ENCODE measurements around the gene MAST3.
A peak's percentile ranks its signal among the peaks of the same experiment; 100 is the strongest.

The MAST3 gene

GRCh38 chr19:18194554-18195238, 97.1 kb downstream of the MAST3 start:
- peaks cover 6% of the 10 kb centered on the region for H3K79me2 ChIP-seq (ENCODE audit: control insufficient read depth, insufficient read depth, low read length, poor library complexity)
- no peaks in the 10 kb centered on the region for H3K27me3 ChIP-seq (ENCODE audit: insufficient read depth, low read length)
- H2BK12ac ChIP-seq (ENCODE audit: low read length) = no peak overlapping the region
- H3K14ac ChIP-seq (ENCODE audit: low read length) = no peak overlapping the region
- H3K36me3 ChIP-seq (ENCODE audit: control insufficient read depth in 1 of 2, insufficient read depth in 2 of 2, low read length in 2 of 2) = peaks cover 11 to 12% of the 10 kb centered on the region in 2 experiments
- H2BK5ac ChIP-seq (ENCODE audit: low read depth, low read length, poor library complexity) = no peak overlapping the region
- no peak overlapping the region for H3K9ac ChIP-seq (ENCODE audit: low read length)
- no peak overlapping the region for H3K23ac ChIP-seq (ENCODE audit: low read length)
- no peak overlapping the region for H3K4me2 ChIP-seq (ENCODE audit: low read length)
- H4K91ac ChIP-seq (ENCODE audit: low read depth, low read length) = no peak overlapping the region
- H3K79me1 ChIP-seq (ENCODE audit: low read length) = peaks cover 6% of the 10 kb centered on the region
- H2AK5ac ChIP-seq (ENCODE audit: low read length) = no peak overlapping the region
- no peak overlapping the region for H2AFZ ChIP-seq (ENCODE audit: insufficient read depth, low read length, poor library complexity)
- no peak overlapping the region for H4K12ac ChIP-seq (ENCODE audit: low read depth, low read length)
- H3K9me3 ChIP-seq (ENCODE audit: insufficient read depth, low read depth, low read length) = no peaks in the 10 kb centered on the region
- H3K18ac ChIP-seq (ENCODE audit: low read length) = no peak overlapping the region
- DNase-seq = peak in 1 of 2 donors; percentile 23
- H3K4me1 ChIP-seq (ENCODE audit: control insufficient read depth in 1 of 2, insufficient read depth in 2 of 2, low read length in 2 of 2) = peaks cover 15 to 17% of the 10 kb centered on the region in 2 experiments
- no CpG with 5 or more reads among the region's 27 CpGs for WGBS (ENCODE audit: extremely low coverage, insufficient coverage, insufficient read length)
- no peak overlapping the region for H2BK120ac ChIP-seq (ENCODE audit: insufficient read depth, low read length, poor library complexity)
- no peak overlapping the region for H3K4me3 ChIP-seq (ENCODE audit: low read depth, low read length)
- H4K8ac ChIP-seq (ENCODE audit: low read depth, low read length) = no peak overlapping the region
- H3K4ac ChIP-seq (ENCODE audit: low read depth, low read length) = no peak overlapping the region
- H3K27ac ChIP-seq (ENCODE audit: low read depth, low read length) = no peak overlapping the region

- Histone ChIP-seq H4K8ac (ENCODE audit: low read depth, low read length) (no peak overlapping the region), H3K14ac (ENCODE audit: low read length) (no peak overlapping the region), H3K4me2 (ENCODE audit: low read length) (no peak overlapping the region), H3K36me3 (ENCODE audit: control insufficient read depth in 1 of 2, insufficient read depth in 2 of 2, low read length in 2 of 2) (peaks cover 11 to 12% of the 10 kb centered on the region in 2 experiments), H3K4ac (ENCODE audit: low read depth, low read length) (no peak overlapping the region), H3K79me1 (ENCODE audit: low read length) (peaks cover 6% of the 10 kb centered on the region), H3K18ac (ENCODE audit: low read length) (no peak overlapping the region), H2BK12ac (ENCODE audit: low read length) (no peak overlapping the region), H2BK120ac (ENCODE audit: insufficient read depth, low read length, poor library complexity) (no peak overlapping the region), H2BK5ac (ENCODE audit: low read depth, low read length, poor library complexity) (no peak overlapping the region), H3K9me3 (ENCODE audit: insufficient read depth, low read depth, low read length) (no peaks in the 10 kb centered on the region), H3K79me2 (ENCODE audit: control insufficient read depth, insufficient read depth, low read length, poor library complexity) (peaks cover 6% of the 10 kb centered on the region), H4K12ac (ENCODE audit: low read depth, low read length) (no peak overlapping the region), H4K91ac (ENCODE audit: low read depth, low read length) (no peak overlapping the region), H3K27me3 (ENCODE audit: insufficient read depth, low read length) (no peaks in the 10 kb centered on the region), H3K27ac (ENCODE audit: low read depth, low read length) (no peak overlapping the region), H3K4me1 (ENCODE audit: control insufficient read depth in 1 of 2, insufficient read depth in 2 of 2, low read length in 2 of 2) (peaks cover 15 to 17% of the 10 kb centered on the region in 2 experiments), H2AK5ac (ENCODE audit: low read length) (no peak overlapping the region), H3K23ac (ENCODE audit: low read length) (no peak overlapping the region), H2AFZ (ENCODE audit: insufficient read depth, low read length, poor library complexity) (no peak overlapping the region), H3K4me3 (ENCODE audit: low read depth, low read length) (no peak overlapping the region), H3K9ac (ENCODE audit: low read length) (no peak overlapping the region)
- no CpG with 5 or more reads among the region's 7 CpGs for WGBS (ENCODE audit: extremely low coverage, insufficient coverage, insufficient read length)
- DNase-seq = no peak
Measured at GRCh38 chr19:18196511-18196845, 98.9 kb downstream of the MAST3 start.

- H3K4me2 ChIP-seq (ENCODE audit: low read length) = no peak overlapping the region
- H3K14ac ChIP-seq (ENCODE audit: low read length) = no peak overlapping the region
- H4K12ac ChIP-seq (ENCODE audit: low read depth, low read length) = no peak overlapping the region
- peaks cover 6% of the 10 kb centered on the region for H3K79me2 ChIP-seq (ENCODE audit: control insufficient read depth, insufficient read depth, low read length, poor library complexity)
- no peak overlapping the region for H2BK120ac ChIP-seq (ENCODE audit: insufficient read depth, low read length, poor library complexity)
- no peak overlapping the region for H4K8ac ChIP-seq (ENCODE audit: low read depth, low read length)
- no peak overlapping the region for H3K4me3 ChIP-seq (ENCODE audit: low read depth, low read length)
- no peak overlapping the region for H2BK12ac ChIP-seq (ENCODE audit: low read length)
- no peak overlapping the region for H2BK5ac ChIP-seq (ENCODE audit: low read depth, low read length, poor library complexity)
- peaks cover 11 to 12% of the 10 kb centered on the region in 2 experiments for H3K36me3 ChIP-seq (ENCODE audit: control insufficient read depth in 1 of 2, insufficient read depth in 2 of 2, low read length in 2 of 2)
- H3K27me3 ChIP-seq (ENCODE audit: insufficient read depth, low read length) = no peaks in the 10 kb centered on the region
- H3K18ac ChIP-seq (ENCODE audit: low read length) = no peak overlapping the region
- peaks cover under 1% of the 10 kb centered on the region for H3K9me3 ChIP-seq (ENCODE audit: insufficient read depth, low read depth, low read length)
- no peak overlapping the region for H3K23ac ChIP-seq (ENCODE audit: low read length)
- WGBS (ENCODE audit: extremely low coverage, insufficient coverage, insufficient read length) = no CpG with 5 or more reads among the region's 18 CpGs
- H2AK5ac ChIP-seq (ENCODE audit: low read length) = no peak overlapping the region
- H4K91ac ChIP-seq (ENCODE audit: low read depth, low read length) = no peak overlapping the region
- no peak for DNase-seq
- H3K9ac ChIP-seq (ENCODE audit: low read length) = no peak overlapping the region
- no peak overlapping the region for H3K4ac ChIP-seq (ENCODE audit: low read depth, low read length)
- no peak overlapping the region for H3K27ac ChIP-seq (ENCODE audit: low read depth, low read length)
- H2AFZ ChIP-seq (ENCODE audit: insufficient read depth, low read length, poor library complexity) = no peak overlapping the region
- H3K79me1 ChIP-seq (ENCODE audit: low read length) = peaks cover 5% of the 10 kb centered on the region
- peaks cover 12 to 13% of the 10 kb centered on the region in 2 experiments for H3K4me1 ChIP-seq (ENCODE audit: control insufficient read depth in 1 of 2, insufficient read depth in 2 of 2, low read length in 2 of 2)
Measured at GRCh38 chr19:18197306-18197705, 99.7 kb downstream of the MAST3 start.

- H3K79me2 ChIP-seq (ENCODE audit: control insufficient read depth, insufficient read depth, low read length, poor library complexity) = peaks cover 6% of the 10 kb centered on the region
- no peak overlapping the region for H3K4me3 ChIP-seq (ENCODE audit: low read depth, low read length)
- H2AK5ac ChIP-seq (ENCODE audit: low read length) = no peak overlapping the region
- H4K8ac ChIP-seq (ENCODE audit: low read depth, low read length) = no peak overlapping the region
- no peak overlapping the region for H3K23ac ChIP-seq (ENCODE audit: low read length)
- no peak for DNase-seq
- no peak overlapping the region for H2BK5ac ChIP-seq (ENCODE audit: low read depth, low read length, poor library complexity)
- H4K12ac ChIP-seq (ENCODE audit: low read depth, low read length) = no peak overlapping the region
- no peak overlapping the region for H2BK12ac ChIP-seq (ENCODE audit: low read length)
- peaks cover 11 to 12% of the 10 kb centered on the region in 2 experiments for H3K36me3 ChIP-seq (ENCODE audit: control insufficient read depth in 1 of 2, insufficient read depth in 2 of 2, low read length in 2 of 2)
- H3K4me1 ChIP-seq (ENCODE audit: control insufficient read depth in 1 of 2, insufficient read depth in 2 of 2, low read length in 2 of 2) = peaks cover 12 to 13% of the 10 kb centered on the region in 2 experiments
- no peaks in the 10 kb centered on the region for H3K27me3 ChIP-seq (ENCODE audit: insufficient read depth, low read length)
- H3K4me2 ChIP-seq (ENCODE audit: low read length) = no peak overlapping the region
- H3K4ac ChIP-seq (ENCODE audit: low read depth, low read length) = no peak overlapping the region
- no peak overlapping the region for H3K9ac ChIP-seq (ENCODE audit: low read length)
- peaks cover 4% of the 10 kb centered on the region for H3K79me1 ChIP-seq (ENCODE audit: low read length)
- no peak overlapping the region for H2BK120ac ChIP-seq (ENCODE audit: insufficient read depth, low read length, poor library complexity)
- no peak overlapping the region for H4K91ac ChIP-seq (ENCODE audit: low read depth, low read length)
- H3K9me3 ChIP-seq (ENCODE audit: insufficient read depth, low read depth, low read length) = peaks cover 3% of the 10 kb centered on the region
- no peak overlapping the region for H2AFZ ChIP-seq (ENCODE audit: insufficient read depth, low read length, poor library complexity)
- no peak overlapping the region for H3K14ac ChIP-seq (ENCODE audit: low read length)
- WGBS (ENCODE audit: extremely low coverage, insufficient coverage, insufficient read length) = no CpG with 5 or more reads among the region's 6 CpGs
- no peak overlapping the region for H3K27ac ChIP-seq (ENCODE audit: low read depth, low read length)
- no peak overlapping the region for H3K18ac ChIP-seq (ENCODE audit: low read length)
Measured at GRCh38 chr19:18197941-18198340, 100.4 kb downstream of the MAST3 start.
